ENCODE results near the gene PALLD. TPM values are rescaled to one million over a fixed set of nuclear protein-coding genes. Genes with fewer than 3 reads are reported as not detected.

Gene PALLD
- total and polyA plus RNA-seq, 2 of the 13 experiments (the other 11 are each of a cell fraction or from before 2014, with no cell fraction given): 0.50 to 1.5 TPM

DNA sequence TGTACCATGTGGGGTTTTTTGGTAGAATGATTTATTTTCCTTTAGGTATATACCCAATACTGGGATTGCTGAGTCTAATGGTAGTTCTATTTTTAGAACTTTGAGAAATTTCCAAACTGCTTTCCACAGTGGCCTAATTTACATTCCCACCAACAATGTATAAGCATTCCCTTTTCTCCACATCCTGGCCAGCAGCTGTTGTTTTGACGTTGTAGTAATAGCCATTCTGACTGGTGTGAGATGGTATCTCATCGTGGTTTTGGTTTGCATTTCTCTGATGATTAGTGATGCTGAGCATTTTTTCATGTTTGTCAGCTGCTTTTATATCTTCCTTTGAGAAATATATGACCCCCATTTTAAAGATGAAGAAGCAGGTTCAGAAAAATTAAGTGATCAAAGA lies 359.5 kb downstream of the PALLD start:
- H3K36me3 ChIP-seq (replicated peaks in 1 of 2; ENCODE audit: control insufficient read depth in 1 of 2, insufficient read depth in 2 of 2, low read length in 2 of 2): no peaks in the 10 kb centered on the region

More for the DNA sequence above, 359.5 kb downstream of the PALLD start:
- CTCF ChIA-PET (ENCODE audit: low intra/inter-chr PET ratio, low total read pairs): no interaction called here
- no peaks in the 10 kb centered on the region for H3K27me3 ChIP-seq (ENCODE audit: control insufficient read depth in 1 of 2, insufficient read depth in 2 of 2, low read length in 2 of 2)
- no peaks in the 10 kb centered on the region for H3K9me3 ChIP-seq (ENCODE audit: low read length)
- no TSS peak for BruUV-seq (replicated peaks)
- WGBS (ENCODE audit: low lambda C conversion rate): 82% methylated on average over 2 of the region's 2 CpGs
- no peak overlapping the region for H3K27ac ChIP-seq (ENCODE audit: extremely low read length, insufficient read depth, low read length)
- in situ Hi-C loops (cut with HindIII; ENCODE audit: extremely low pct_ligation_motif_present, low pct_unique_long_range_greater_than_20kb): no loop called here
- no peak overlapping the region for H3K4me3 ChIP-seq (replicated peaks in 1 of 3; ENCODE audit: insufficient read depth in 1 of 3, low read depth in 2 of 3, low read length in 3 of 3)
- DNase-seq (ENCODE audit: low spot score) (no peak), FAIRE-seq (no peak), ATAC-seq (no peak)
- H4K20me1 ChIP-seq (ENCODE audit: insufficient read depth, low read length): no peaks in the 10 kb centered on the region
- no peak overlapping the region for H2AFZ ChIP-seq (ENCODE audit: low read length)
- no peak overlapping the region for H3K4me2 ChIP-seq (ENCODE audit: low read depth, low read length)
- intact Hi-C loops (cut with micrococcal nuclease; ENCODE audit: unreplicated experiment): no loop called here
- no peaks in the 10 kb centered on the region for H3K4me1 ChIP-seq (ENCODE audit: insufficient read depth, low read length)
- no peak overlapping the region for H3K9ac ChIP-seq (ENCODE audit: insufficient read depth, low read depth, low read length)
- no peaks in the 10 kb centered on the region for H3K79me2 ChIP-seq (ENCODE audit: insufficient read depth, low read length)
- TF ChIP-seq ZNF558 (CRISPR knock-in tag; IDR thresholded peaks at IDR 0.05; ENCODE audit: borderline replicate concordance) (no peak), ZNF335 (CRISPR knock-in tag; IDR thresholded peaks at IDR 0.05) (no peak), ARNT2 (CRISPR knock-in tag; IDR thresholded peaks at IDR 0.05; ENCODE audit: low read depth) (no peak), ZFAT (CRISPR knock-in tag; conservative IDR thresholded peaks at IDR 0.05) (no peak), ATF7-NPFF (CRISPR knock-in tag; IDR thresholded peaks at IDR 0.05; ENCODE audit: low read depth) (no peak), ZNF253 (CRISPR knock-in tag; IDR thresholded peaks at IDR 0.05; ENCODE audit: borderline replicate concordance) (no peak)
- TF ChIP-seq, protein P1, sequence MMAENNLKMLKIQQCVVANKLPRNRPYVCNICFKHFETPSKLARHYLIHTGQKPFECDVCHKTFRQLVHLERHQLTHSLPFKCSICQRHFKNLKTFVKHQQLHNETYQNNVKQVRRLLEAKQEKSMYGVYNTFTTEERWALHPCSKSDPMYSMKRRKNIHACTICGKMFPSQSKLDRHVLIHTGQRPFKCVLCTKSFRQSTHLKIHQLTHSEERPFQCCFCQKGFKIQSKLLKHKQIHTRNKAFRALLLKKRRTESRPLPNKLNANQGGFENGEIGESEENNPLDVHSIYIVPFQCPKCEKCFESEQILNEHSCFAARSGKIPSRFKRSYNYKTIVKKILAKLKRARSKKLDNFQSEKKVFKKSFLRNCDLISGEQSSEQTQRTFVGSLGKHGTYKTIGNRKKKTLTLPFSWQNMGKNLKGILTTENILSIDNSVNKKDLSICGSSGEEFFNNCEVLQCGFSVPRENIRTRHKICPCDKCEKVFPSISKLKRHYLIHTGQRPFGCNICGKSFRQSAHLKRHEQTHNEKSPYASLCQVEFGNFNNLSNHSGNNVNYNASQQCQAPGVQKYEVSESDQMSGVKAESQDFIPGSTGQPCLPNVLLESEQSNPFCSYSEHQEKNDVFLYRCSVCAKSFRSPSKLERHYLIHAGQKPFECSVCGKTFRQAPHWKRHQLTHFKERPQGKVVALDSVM (CRISPR knock-in tag; IDR thresholded peaks at IDR 0.05): no peak
- TF ChIP-seq, protein P2, sequence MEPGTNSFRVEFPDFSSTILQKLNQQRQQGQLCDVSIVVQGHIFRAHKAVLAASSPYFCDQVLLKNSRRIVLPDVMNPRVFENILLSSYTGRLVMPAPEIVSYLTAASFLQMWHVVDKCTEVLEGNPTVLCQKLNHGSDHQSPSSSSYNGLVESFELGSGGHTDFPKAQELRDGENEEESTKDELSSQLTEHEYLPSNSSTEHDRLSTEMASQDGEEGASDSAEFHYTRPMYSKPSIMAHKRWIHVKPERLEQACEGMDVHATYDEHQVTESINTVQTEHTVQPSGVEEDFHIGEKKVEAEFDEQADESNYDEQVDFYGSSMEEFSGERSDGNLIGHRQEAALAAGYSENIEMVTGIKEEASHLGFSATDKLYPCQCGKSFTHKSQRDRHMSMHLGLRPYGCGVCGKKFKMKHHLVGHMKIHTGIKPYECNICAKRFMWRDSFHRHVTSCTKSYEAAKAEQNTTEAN (CRISPR knock-in tag; conservative IDR thresholded peaks at IDR 0.05): no peak
- POLR2A ChIA-PET: no interaction called here
